Muscle of leg (tissue), 11 donors: ENCODE results near the gene RNF223. TPM values are rescaled to one million over a fixed set of nuclear protein-coding genes. Genes with fewer than 3 reads are reported as not detected.

Experiments
- DNase-seq: peaks from one replicate; pipeline ENCODE4 v3.0.0; 2013
- H3K27ac ChIP-seq: one replicate; pipeline ENCODE4 v1.5.1; 2013; ENCODE audit warnings: mild to moderate bottlenecking, low read length, control low read depth
- H3K27me3 ChIP-seq: one replicate; pipeline ENCODE4 v1.6.1; 2013; ENCODE audit warnings: low read length; ENCODE audit not compliant: control insufficient read depth, insufficient read depth
- H3K36me3 ChIP-seq: one replicate; pipeline ENCODE4 v1.6.1; 2013; ENCODE audit warnings: low read length; ENCODE audit not compliant: control insufficient read depth, insufficient read depth
- H3K4me1 ChIP-seq: one replicate; pipeline ENCODE4 v1.6.1; 2013; ENCODE audit warnings: low read length; ENCODE audit not compliant: control insufficient read depth, insufficient read depth
- H3K4me3 ChIP-seq: one replicate; pipeline ENCODE4 v1.5.1; 2013; ENCODE audit warnings: low read length, control low read depth
- H3K9me3 ChIP-seq: replicated peaks from 2 replicates; pipeline ENCODE4 v1.6.1; 2013; ENCODE audit warnings: low read depth, low read length; ENCODE audit not compliant: control insufficient read depth
- WGBS: methylation state at CpG from one replicate; pipeline ENCODE4 v1.1.5; 2013; ENCODE audit warnings: missing lambda C conversion rate; ENCODE audit not compliant: insufficient coverage; 5-methylcytosine and 5-hydroxymethylcytosine counted together
- polyA plus RNA-seq, 8 donors: library from polyadenylated mRNA; unstranded; fragments of 120-200 nt; gene quantifications; one replicate each; pipeline versions ENCODE4 v1.2.1 to v1.2.3, GENCODE V29; 2013; ENCODE audit warnings: inconsistent platforms in 1 of 8, low replicate concordance in 1 of 8; ENCODE audit not compliant: insufficient read length in 8 of 8, insufficient read depth in 1 of 8
- total RNA-seq: library from RNA; stranded (reverse); fragments of 120-200 nt; gene quantifications from one replicate; pipeline ENCODE4 v1.2.4, GENCODE V29; 2013

The RNF223 gene
- total and polyA plus RNA-seq, 9 donors, result 0.08 to 0.23 (median 0.09) TPM; not detected in 2

DNA sequence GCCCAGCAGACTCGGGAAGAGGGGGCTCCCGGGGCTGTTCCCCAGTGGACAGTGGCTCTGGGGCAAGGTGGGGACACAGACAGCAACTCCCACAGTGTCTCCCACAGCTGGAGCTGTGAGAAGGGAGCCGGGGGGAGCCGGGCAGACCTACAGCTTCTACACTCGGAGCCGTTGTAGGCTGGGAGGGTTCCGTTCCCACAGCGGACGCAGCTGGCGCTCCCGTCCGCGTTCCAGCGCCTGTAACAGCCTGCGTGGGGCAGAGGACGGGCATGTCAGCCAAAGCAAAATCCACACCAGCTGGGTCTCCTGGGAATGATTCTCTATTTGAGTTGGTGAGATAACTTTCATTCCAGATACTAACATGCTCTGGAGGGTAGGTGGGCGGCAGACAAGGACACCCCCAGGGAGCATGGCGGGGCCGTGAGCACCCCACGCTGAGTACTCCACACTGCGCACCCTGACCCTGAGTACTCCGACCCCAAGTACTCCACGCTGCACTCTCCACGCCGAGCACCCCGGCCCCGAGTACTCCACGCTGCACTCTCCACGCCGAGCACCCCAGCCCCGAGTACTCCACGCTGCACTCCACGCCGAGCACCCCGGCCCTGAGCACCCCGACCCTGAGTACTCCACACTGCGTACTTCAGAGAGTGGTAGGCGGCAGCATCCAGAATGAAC lies 13.4 kb upstream of the RNF223 start:
- H3K36me3 ChIP-seq, result peaks cover 4% of the 10 kb centered on the region
- H3K4me3 ChIP-seq, result no peak overlapping the region
- no peaks in the 10 kb centered on the region for H3K9me3 ChIP-seq
- peak; percentile 10 for DNase-seq
- H3K27ac ChIP-seq, result no peak overlapping the region
- WGBS, result 82% methylated on average over 31 of the region's 38 CpGs
- no peaks in the 10 kb centered on the region for H3K4me1 ChIP-seq
- no peaks in the 10 kb centered on the region for H3K27me3 ChIP-seq

DNA sequence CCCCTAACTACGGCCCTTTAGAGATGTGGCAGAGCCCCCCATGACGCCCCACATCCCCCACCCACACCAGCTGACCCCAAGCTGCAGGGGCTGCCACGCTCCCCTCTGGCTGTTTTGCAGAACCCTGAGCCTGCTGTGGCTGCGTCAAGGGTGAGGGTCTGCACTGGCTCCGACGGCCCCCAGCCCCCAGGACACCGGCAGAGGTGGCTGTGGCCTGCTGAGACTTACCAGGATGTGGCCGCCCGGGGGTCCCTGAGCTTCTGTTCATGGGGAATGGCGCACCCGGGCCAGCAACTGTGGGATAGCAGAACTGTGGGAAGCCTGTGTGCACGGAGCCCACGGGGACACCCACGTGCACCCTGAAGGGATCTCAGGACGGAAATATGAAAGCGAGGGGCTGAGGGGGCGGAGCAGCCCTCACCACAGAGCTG lies 12.8 kb upstream of the RNF223 start:
- WGBS, result 82% methylated on average over 14 of the region's 17 CpGs
- H3K9me3 ChIP-seq, result no peaks in the 10 kb centered on the region
- H3K4me1 ChIP-seq, result no peaks in the 10 kb centered on the region
- H3K27ac ChIP-seq, result no peak overlapping the region
- no peak overlapping the region for H3K4me3 ChIP-seq
- no peaks in the 10 kb centered on the region for H3K27me3 ChIP-seq
- H3K36me3 ChIP-seq, result peaks cover 4% of the 10 kb centered on the region
- no peak for DNase-seq

DNA sequence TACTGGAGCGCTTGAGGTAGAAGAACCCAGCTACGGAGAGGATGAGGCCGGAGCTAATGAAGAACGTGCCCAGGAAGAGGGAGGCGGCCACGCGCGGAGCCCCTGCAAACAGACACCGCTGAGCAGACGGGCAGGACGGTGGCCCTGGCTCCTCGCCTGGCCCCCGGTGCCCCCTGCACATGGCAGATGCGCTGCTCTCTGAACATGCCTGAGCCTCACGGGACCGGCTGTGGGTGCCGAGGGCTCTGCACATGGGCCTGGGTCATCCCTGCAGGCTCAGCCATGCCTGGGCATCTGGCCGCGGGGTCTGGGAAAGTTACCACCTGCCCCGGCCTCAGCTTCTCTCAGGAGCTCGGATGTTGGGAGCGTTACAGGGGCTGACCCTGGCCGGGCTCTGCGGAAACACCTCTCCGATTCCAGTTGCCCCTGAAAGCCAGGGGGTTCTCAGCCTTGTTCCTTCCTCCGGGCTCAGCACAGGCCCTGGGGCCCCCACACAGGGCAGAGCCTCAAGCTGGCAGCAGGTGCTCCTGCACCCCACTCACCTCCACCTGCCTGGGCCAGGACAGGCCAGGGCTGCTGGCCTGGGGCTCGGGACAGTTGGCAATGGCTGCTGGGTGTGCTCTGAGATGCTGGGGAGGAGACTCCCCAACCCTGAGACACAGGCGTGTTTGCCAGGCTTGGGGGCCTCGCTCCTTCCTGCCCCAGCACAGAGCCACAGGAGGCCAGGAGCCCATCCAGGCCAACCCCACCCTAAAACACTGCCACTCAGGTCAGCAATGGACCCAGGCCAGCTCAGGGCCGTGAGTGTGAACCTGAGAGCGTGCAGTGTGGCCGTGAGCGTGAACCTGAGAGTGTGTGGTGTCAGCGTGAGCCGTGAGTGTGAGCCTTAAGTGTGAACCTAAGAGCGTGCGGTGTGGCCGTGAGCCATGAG lies 12.1 kb upstream of the RNF223 start:
- H3K4me1 ChIP-seq, result no peaks in the 10 kb centered on the region
- no peaks in the 10 kb centered on the region for H3K9me3 ChIP-seq
- DNase-seq, result peak; percentile 1
- H3K4me3 ChIP-seq, result no peak overlapping the region
- no peaks in the 10 kb centered on the region for H3K27me3 ChIP-seq
- H3K27ac ChIP-seq, result no peak overlapping the region
- WGBS, result 86% methylated on average over 37 of the region's 38 CpGs
- peaks cover 4% of the 10 kb centered on the region for H3K36me3 ChIP-seq

DNA sequence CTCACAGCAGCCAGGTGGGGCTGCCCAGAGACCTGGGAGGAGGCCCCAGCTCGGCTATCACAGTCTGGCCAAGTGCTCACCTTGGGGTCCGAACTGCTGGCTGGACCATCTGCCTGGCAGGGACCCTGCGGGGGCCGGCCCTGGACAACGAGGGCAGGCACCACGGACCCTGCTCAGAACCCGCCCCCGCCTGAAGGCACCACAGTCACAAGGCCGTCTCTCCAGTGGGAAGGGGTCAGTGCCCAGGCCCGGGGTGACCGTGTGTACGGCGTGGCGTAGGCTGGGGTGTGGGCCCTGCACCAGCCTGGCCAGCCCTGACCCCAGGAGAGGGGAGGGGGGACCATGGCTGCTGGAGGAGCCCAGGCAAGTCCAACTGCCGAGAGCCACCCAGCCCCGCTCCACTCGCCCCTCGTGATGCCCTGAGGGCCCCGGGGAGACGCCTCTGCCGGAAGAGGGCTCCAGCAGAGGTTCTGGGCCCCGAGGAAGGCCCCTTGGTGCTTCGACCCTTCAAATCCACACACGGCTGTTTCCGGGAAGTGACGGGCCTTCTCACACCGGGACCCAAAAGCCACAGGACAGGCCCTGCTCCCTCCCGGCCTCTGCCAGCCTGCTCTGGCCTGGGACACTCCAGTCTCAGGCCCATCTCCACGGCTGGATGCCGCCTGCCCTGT lies 11.2 kb upstream of the RNF223 start:
- Histone ChIP-seq H3K27me3 (peaks cover under 1% of the 10 kb centered on the region), H3K4me1 (peaks cover 3% of the 10 kb centered on the region), H3K36me3 (peaks cover 4% of the 10 kb centered on the region), H3K27ac (no peak overlapping the region), H3K9me3 (no peaks in the 10 kb centered on the region), H3K4me3 (no peak overlapping the region)
- 83% methylated on average over 30 of the region's 30 CpGs for WGBS
- peak; percentile 1 for DNase-seq

DNA sequence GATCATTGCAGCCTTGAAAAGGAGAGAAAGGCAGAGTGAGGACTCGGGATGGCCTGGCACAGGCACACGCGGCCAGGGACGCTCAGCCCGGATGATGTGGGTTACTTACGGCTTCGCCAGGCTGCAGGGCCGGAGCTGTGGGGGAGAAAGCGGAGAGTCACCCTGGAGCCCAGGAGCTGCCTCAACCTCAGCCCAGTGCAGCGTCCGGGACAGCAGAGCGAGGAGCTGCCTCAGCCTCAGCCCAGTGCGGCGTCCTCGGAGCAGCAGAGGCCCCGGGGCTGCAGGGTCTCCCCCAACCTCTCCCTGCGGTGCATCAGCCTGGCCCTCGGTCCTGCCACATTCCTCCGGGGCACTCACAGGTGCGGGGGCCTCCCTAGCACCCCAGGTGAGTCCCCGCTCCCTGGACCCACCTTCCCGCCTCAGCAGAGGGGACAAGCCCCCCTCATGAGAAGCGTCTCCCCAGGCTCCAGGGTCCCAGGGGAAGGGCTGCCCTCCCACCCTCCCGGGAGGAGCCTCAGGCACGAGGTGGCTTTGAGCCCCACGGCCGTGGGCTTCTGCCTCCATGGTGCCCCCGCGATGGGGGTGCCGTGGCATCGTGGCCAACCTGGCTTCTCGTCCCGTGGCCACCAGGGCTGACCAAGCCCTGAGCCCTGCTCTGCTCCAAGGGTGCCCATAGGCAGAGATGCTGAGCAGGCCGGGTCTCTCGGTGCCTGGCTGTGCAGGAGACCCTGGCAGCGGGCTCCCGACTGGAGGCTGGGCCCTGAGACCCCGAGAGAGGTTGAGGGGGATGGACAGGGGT lies 10.5 kb upstream of the RNF223 start:
- no peak overlapping the region for H3K27ac ChIP-seq
- WGBS, result 79% methylated on average over 33 of the region's 38 CpGs
- peaks cover 4% of the 10 kb centered on the region for H3K36me3 ChIP-seq
- peaks cover 7% of the 10 kb centered on the region for H3K27me3 ChIP-seq
- H3K9me3 ChIP-seq, result no peaks in the 10 kb centered on the region
- H3K4me1 ChIP-seq, result peaks cover 10% of the 10 kb centered on the region
- peak; percentile 2 for DNase-seq
- H3K4me3 ChIP-seq, result no peak overlapping the region

DNA sequence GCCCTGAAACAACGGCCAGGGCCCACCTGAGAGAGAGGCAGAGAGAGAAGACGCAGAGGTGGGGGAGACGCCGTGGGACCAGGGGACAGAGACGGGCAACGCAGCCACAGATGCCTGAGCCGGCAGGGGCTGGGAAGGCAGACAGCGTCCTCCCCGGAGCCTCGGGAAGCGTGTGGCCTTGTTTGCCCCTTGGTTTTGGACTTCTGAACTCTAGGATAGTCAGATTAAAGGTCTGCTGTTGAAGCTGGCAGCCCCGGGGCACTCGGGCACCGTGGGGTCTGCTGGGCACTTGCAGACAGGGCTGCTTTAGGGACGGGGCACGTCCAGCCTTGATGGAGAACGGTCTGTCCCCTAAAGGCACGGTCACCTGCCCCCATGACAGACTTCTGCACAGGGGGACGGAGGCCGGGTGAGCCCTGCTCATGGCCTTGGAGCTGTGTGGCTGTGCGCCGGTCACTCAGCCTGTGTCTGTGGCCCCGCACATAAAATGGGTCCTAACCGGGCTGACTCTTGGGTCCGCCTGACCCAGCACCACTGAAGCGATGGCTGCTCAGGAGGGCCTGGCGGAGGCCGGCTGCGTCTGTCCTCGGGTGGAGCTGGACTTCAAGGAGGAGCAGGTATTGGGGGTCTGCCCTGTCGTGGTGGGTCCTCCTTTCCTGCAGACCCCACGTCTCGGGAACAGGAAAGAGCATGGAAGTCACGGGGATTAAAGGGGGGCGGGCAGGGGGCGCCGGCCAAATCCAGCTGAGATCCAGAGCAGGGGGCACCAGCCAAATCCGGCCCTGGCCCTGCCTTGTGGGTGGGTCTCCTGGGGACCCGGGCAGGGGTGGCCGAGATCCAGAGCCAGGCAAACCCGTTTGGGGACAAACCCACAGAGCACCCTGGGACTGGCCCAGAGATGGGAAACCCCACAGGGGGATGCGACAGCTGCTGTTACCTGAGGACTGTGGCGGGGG lies 9.6 kb upstream of the RNF223 start:
- Histone ChIP-seq H3K9me3 (no peaks in the 10 kb centered on the region), H3K4me1 (peaks cover 14% of the 10 kb centered on the region), H3K27me3 (peaks cover 11% of the 10 kb centered on the region), H3K27ac (no peak overlapping the region), H3K4me3 (no peak overlapping the region), H3K36me3 (peaks cover 4% of the 10 kb centered on the region)
- peak; percentile 2 for DNase-seq
- WGBS, result 83% methylated on average over 41 of the region's 43 CpGs

DNA sequence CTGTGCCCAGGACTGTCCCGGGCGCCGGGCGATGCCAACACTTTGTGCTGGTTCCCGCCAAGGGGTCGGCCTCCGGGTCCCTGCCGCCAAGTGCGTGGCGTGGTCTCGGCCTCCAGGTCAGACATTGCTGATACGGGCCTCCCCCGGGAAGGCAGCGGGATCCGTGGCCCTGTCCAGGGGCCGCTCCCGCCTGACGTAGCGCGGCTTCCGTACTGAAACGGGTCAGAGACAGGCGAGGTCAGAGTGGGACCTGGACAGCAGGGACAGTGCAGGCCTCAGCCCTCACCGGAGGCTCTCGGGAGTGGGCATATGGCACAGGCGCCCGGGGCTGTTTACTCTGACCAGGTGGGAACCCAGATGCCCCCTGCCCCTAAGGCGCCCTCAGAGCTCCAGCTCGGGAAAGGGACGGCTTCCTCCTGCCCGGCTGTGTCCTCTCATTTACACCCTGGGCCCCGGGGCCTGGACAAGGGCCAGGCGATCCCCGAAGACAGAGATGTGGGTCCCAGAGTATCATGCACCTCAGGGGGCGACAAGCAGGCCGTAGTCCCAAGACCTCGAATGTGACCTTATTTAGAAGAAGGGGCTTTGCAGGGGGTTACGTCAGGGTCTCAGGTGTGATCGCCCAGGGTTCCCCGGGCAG lies 8.8 kb upstream of the RNF223 start:
- Histone ChIP-seq H3K4me1 (peaks cover 14% of the 10 kb centered on the region), H3K27me3 (peaks cover 11% of the 10 kb centered on the region), H3K4me3 (no peak overlapping the region), H3K9me3 (no peaks in the 10 kb centered on the region), H3K36me3 (peaks cover 4% of the 10 kb centered on the region), H3K27ac (no peak overlapping the region)
- peak; percentile 5 for DNase-seq
- 88% methylated on average over 40 of the region's 40 CpGs for WGBS

DNA sequence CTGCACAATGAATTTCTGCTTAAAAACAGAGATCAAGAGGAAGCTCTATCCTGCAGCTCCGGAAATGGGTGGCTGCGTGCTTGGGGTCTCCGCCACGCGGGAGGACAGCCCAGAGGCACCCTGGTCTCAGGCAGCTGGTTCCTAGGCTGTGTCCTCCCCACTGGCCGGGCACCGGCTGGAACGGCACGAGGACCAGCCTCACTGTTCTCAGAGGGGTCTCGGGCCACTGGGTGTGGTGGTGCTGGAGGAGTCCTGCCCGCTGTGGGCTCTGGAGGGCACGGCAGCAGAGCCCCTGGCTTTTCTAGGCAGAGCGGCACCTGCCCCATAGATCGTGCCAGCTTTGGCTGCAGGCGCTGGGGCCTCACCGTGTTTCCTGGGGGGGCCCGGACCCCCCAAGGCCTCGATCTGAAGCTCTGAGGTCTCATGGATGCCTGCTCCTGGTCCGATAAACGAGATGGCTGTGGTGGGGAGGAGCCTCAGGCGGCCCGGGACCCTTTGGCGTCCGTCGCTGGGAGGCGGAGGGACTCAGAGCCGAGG lies 8.2 kb upstream of the RNF223 start:
- 81% methylated on average over 24 of the region's 27 CpGs for WGBS
- Histone ChIP-seq H3K27ac (no peak overlapping the region), H3K27me3 (peaks cover 11% of the 10 kb centered on the region), H3K36me3 (peaks cover 4% of the 10 kb centered on the region), H3K4me1 (peaks cover 14% of the 10 kb centered on the region), H3K9me3 (no peaks in the 10 kb centered on the region), H3K4me3 (no peak overlapping the region)
- DNase-seq, result peak; percentile 7
